NCI-H1436 (cell line): ENCODE results near the gene JMJD7.

Experiments used
- DNase-seq: peaks from one replicate; lab custom pipeline; 2025; lab: John Stamatoyannopoulos, UW

Gene JMJD7

DNA sequence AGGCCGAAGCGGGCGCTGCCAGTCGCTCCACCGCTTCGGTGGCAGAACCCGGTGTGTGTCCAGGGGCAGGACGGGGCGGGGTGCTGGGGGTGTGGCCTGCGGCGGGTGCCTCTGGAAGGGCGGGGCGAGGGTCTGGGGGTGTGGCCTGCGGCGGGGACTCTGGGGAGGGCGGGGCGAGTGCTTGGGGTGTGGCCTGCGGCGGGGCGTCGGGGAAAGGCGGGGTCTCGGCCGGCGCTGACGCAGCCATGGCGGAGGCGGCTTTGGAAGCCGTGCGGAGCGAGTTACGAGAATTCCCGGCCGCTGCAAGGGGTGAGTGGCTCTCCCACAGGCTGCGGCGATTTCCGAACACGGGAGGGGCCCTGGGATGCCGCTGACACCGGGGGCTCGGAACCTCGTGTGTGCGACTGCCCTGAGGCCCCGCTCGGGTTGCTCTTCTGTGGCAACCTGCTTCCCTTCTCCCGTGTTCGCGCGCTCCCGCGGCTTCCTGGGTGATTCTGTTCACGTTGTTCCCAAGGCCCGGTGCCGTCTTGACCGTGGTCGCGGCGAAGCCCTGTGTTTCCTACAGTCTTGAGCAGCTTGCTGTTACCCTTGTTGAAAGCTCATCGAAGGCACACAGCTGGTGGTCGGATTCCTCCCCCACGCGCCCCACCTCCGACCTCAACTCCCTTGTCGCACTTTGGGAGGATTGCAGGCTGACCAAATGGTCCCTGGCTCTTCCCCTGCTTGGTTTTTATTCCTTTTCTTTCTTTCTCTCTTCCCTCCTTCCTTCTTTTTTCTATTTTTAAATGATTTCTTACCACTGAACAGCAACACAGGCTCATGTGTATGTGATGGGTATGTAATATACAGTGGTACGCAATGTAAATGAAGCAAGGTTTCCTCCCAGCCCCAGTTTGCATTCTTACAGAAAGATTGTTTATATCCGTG lies at the start of gene JMJD7:
Gene JMJD7, plus strand, starts transcription at position 213 of the 927 bp plus-strand sequence. Its CDS starts 33 bp downstream, at position 246.
- peak; percentile 78 for DNase-seq

GRCh38 chr15:41778521-41778920 lies 49.4 kb upstream of the JMJD7 start:
- no peak for DNase-seq

DNA sequence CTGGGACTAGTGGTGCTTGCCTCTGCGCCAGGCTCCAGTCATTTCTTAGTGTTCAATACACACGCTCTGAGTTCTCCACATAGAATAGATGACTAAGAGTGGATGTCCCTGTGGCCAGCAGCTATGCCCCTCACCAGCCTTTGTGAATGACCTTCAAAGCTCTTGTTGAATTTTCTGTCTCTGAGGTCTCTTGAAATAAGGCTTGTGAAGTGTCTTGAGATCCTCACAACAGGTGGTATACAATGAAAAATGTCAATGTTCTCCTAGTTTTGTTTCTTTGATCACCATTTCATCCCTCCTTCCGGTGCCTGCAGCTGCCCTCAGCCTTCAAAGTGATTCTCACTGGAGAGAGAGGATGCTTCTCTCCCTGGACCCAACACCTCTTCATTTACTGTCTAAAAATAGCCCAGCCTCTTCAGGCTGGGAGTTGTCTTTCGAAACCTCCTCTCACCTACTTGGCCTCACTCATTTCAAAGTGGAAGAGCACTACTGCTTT lies 48.2 kb upstream of the JMJD7 start:
- DNase-seq = no peak

DNA sequence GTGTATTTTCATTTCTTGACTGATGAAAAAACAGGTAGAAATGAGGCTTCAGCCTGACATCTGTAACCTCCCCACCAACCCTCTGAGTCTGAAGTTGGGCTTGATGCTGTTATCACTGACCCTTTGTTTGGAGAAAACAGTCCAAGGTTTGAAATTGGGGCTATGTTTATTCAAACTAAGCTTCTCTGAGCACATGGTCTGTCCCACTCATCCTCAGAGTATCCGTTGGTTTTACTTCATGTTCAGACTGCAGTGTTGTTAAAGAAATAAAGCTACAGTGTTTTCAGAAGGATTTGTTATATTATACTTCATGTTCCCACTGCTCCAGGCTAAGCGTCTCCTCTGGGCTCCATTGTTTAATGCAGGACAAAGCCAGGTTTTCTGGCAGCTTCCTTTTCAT lies 47.6 kb upstream of the JMJD7 start:
- no peak for DNase-seq

DNA sequence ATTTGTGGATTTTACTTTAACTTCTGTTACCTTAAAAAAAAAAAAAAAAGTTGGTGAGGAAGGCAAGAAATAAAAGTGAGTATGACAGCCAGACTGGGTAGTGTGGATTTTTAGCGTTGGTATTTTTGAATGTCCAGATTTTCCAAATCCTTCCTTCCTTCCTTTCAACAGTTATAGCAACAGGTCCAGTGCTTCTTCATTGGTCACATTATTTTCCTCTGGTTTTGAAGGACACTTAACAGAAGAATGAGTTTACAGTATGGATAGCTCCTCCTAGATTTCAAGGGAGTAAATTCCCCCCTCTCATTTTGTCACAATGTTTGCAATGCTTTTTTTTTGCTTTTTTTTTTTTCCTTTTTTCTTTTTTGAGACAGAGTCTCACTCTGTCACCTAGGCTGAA lies 47.2 kb upstream of the JMJD7 start:
- DNase-seq = no peak

GRCh38 chr15:41782371-41783282 lies 45.3 kb upstream of the JMJD7 start:
- DNase-seq = no peak

DNA sequence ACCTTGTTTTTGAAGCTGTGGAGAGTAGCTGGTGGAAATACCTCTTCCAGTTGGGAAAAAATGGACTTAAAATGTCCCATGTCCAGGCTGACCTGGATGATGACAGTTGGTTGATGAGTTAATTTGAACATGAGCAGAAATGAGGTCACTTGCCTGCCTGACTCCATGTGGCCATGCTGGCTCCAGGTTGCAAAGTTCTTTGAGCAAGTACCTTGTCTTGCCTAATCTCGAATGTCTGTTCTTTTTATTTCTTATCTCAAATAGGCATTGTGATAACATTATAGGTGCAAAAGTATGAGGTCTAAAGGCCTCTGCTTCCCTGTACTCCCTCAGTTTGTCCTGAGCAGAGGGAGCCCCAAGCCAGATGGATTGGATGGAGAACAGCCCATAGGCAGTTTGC lies 44.6 kb upstream of the JMJD7 start:
- no peak for DNase-seq

DNA sequence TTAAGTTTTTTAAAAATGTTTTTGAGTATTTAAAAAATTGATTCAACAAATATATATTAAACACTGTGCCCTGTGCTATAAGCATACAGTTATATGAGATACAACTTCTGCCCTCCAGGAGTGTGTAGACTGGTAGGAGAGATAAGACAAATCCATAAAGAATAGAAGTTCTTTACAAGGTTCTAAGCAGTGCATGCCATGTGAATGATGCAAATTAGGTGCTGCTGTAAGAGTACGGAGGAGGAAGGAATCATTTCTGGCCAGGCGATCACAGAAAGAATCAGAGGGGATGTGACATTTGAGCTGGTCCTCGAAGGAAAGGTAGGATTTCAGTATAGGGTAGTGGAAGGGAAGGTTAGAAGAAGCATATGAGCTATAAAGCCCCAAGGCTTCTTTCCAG lies 39.6 kb upstream of the JMJD7 start:
- DNase-seq = no peak

GRCh38 chr15:41789236-41789635 lies 38.7 kb upstream of the JMJD7 start:
- no peak for DNase-seq

DNA sequence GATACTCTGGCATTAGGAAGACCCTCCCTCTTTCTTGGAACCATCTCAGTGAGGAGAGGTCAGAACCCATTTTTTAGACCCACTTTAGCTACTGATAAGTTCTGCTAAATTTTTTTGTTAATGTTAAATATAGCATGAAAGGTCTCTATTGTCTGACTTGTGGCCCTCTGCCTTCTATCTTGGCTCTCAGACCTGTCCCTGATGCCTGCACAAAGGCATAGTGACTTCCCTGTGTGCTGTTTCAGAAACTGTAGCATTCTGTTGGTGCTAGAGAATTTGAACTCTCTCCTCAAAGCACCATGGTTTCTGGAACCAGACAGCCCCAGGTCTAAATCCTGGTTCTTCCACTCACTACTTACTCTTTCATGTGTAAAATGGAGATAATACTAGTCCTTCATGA lies 38.2 kb upstream of the JMJD7 start:
- DNase-seq = no peak

GRCh38 chr15:41790169-41790568 lies 37.7 kb upstream of the JMJD7 start:
- DNase-seq = no peak

DNA sequence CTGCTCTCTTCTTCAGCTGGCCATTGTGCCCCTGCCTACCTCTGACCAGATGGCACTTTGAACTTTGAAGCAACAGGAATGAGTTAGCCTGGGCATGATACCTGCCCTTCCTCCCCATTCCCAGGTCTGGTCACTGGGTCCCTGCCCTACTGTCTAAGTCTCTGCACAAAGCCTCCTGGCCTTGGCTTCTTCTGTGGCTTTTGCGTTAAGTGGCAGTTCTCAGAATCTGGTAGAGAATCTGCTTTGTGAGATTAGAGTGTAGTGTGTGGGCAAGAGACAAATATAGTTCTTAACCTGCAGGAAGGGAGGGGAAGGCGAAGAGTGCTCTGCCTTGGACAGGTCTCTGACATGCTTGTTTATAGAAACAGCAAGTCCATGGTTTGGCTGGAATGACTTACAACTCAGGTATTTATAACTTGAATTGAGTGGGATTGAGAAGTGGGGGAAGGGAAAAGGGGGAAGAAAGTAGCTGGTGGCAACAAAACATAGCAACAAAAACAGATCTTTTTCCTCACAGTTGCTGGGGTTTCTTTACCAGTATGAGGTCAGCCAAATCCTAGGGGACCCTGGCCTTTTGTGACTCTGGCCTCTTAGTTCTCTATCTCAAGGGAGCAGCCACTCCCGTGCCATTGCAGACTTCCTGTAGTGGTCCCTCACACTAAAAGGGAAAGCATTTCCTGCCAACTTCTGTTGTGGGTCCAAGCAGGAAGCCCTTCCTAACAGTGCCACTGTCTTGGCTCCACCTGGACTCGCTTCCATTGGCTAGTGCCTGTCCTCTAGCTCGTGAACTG lies 36.9 kb upstream of the JMJD7 start:
- no peak for DNase-seq

DNA sequence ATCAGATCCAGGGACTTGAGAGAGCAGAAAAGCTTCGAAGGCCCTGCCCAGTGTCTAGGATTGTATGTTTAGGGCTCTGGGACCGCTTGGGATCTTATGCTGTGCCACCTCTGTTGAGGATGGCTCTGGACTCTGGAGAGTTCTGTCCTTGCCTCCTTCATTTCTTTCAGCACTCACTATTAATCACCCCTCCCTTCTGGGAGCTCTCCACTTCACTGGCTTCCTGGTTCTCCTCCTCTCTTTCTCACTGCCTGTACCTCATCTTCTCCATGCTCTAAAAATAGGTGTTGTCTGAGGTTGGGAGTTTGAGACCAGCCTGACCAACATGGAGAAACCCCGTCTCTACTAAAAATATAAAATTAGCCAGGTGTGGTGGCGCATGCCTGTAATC lies 36.4 kb upstream of the JMJD7 start:
- DNase-seq = no peak

GRCh38 chr15:41792000-41792637 lies 35.8 kb upstream of the JMJD7 start:
- DNase-seq = peak; percentile 93

DNA sequence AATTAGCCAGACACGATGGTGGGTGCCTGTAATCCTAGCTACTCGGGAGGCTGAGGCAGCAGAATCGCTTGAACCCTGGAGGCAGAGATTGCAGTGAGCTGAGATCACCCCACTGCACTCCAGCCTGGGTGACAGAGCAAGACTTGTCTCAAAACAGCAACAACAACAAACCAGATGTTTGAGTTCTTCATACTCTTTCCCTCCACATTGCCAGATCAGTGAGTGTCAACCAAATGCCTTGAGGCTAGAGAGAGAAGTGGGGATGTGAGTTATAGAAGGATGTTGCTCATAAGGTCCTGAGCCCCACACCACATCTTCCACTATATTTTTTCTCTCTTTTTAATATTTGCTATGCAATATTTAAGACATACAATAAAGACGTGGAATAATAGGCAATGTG lies 33.8 kb upstream of the JMJD7 start:
- DNase-seq = no peak

DNA sequence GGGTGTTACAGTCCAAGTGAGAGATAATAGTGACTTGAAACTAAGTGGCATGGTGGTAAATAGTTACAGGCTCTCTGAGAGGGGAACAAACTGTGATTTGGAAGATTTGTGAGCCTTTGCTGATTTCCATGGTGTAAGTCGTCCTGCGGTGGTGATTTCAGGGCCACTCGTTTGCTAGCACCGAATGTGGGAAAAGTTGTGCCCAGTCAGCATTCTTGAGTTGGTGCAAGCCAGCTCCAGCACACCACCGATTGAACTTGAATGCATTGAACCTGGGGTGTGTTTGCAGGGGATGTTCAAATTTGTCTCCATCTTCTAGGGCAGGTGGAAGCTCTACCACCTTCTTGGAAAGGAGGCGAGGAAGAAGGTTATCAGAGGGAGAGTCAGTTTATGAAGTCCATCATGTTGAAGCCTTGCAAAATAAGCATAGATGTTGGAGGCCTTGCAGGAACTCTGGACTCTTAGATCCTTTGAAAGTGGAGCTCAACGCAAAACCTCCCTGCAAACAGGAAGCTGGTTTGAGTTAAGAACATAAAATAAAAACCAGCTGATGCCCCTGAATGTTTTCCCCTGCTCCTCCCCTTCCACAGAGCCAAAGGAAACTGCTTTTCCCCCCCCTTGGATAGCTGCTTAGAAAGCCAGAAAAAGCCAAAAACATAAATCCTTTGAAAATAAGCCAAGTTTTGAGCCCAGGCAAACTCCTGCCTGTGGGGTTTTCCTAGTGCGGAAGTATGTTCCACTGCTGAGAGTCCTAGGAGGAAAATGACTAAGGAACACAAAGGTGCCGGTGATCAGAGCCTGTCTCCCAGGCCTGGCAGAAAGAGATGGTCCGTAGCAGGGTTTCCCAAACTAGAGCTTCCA lies 31.7 kb upstream of the JMJD7 start:
- DNase-seq = no peak

DNA sequence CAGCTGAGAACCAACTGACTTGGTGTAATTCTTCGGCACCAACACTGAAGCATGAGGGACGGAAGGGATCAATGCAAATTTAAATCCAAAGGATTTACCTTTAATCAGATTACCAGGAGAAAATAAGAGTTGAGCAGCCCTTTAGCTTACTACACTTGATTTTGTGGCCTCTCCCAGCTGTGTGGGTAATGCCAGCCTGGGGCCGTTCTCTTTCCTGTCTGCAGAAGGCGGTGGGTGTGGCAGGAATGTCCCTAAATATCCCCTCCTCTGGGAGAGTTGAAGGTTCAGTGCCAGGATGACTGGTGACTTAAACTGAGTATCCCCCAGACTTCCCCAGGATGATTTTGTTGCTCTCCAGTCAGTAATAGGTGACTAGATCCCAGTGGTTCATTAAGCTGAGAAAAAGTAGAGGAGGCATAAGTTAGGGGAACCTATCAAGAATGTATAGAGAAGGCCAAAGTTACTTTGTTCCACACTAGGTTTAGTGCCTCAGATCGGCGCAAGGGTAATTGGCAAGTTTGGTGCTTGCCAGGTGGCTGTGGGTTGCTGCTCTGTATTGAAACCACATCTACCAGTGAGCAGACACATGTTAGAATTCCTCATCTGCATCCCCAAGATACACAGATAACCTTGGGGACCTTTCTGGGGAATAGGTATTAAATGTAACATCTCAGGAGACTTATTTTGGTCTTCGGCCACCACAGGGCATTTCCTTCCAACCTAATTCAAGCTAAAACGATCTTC lies 30.5 kb upstream of the JMJD7 start:
- no peak for DNase-seq

DNA sequence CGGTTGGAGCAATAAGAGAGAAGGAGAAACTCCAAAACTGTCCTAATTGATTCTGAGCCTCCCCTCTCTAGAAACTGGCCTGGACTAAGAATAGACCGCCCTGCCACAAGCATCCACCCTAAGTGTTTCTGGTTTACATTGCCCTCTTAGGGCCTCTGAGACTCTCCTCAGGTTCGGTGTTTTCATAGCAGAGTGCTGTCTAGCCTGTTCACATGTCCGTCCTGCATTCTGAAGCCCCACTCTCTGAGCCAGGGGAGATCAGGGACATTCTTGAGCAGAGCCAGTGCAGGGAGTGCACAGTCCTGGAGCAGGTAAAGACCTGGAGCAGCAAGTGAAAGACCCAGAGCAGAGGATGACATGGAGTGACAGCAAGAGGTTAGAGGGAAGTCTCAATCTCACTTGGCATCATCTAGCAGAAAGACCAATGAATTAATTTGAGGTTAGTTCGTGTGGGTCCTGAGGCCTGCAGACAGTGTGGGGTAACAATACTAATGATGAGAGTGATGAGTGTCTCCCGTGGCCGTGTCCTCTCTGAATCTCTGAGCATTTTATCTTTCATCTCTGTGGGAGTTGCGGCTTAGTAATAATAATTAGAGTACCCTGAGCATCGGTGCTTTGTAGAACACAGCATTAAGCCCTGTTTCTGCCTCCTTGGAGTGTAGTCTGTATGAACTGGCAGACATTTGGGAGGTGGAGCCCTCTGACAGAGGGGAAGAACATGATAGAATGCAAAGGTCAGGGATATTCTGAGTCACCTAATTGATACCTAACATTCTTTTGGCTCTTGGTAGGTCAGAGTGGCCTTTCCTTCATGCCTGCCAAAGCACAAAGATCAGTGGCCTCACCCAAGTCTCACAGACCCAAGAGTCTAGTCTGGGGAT lies 29.0 kb upstream of the JMJD7 start:
- no peak for DNase-seq

- no peak for DNase-seq
These were observed 28.4 kb upstream of the JMJD7 start for GRCh38 chr15:41799488-41799805.
